Stimulated activated naive B cell treated with anti-CD40 and anti-IgM and Interleukin-4, amounts not matched to agents 10 μg/mL and 1 μg/mL and 100 μg/mL, for 72 hours (primary cell): ENCODE data around the gene SRRM3.
"Not testable (repeated sequence)": the region's sequence is repeated elsewhere in the genome, so short reads cannot be mapped to it uniquely, and the experiment has no call there.

Source experiments
- ATAC-seq, 2 donors: fragments of 150-1000 bp; cut with Tn5 transposase; replicated peaks; 2 replicates each; pipeline ENCODE4 v1.10.0; 2021; ENCODE audit warnings: moderate library complexity in 1 of 2
- DNase-seq: peaks from one replicate; pipeline ENCODE4 v3.0.0; 2021
- H3K27ac Mint-ChIP-seq: one replicate; pipeline ENCODE4 v1.8.0; 2022; ENCODE audit warnings: mild to moderate bottlenecking, mixed read lengths
- H3K27me3 Mint-ChIP-seq, 2 donors: one replicate each; pipeline ENCODE4 v1.8.0; 2022; ENCODE audit warnings: mixed read lengths in 2 of 2
- H3K36me3 Mint-ChIP-seq, 2 donors: one replicate each; pipeline ENCODE4 v1.8.0; 2022; ENCODE audit warnings: mixed read lengths in 2 of 2, mild to moderate bottlenecking in 1 of 2
- H3K4me1 Mint-ChIP-seq, 2 donors: one replicate each; pipeline ENCODE4 v1.8.0; 2022; ENCODE audit warnings: mixed read lengths in 2 of 2, mild to moderate bottlenecking in 1 of 2
- H3K4me3 Mint-ChIP-seq, 2 donors: one replicate each; pipeline ENCODE4 v1.8.0; 2022; ENCODE audit warnings: mild to moderate bottlenecking in 2 of 2, mixed read lengths in 2 of 2, moderate library complexity in 1 of 2
- H3K9me3 Mint-ChIP-seq, 2 donors: one replicate each; pipeline ENCODE4 v1.8.0; 2022; ENCODE audit warnings: mixed read lengths in 2 of 2, mild to moderate bottlenecking in 1 of 2

SRRM3 gene

GRCh38 chr7:76291351-76292212, 89.9 kb downstream of the SRRM3 start:
- peaks cover 11 to 26% of the 10 kb centered on the region in 2 donors for H3K4me1 Mint-ChIP-seq
- peak; percentile 86 to 89 for ATAC-seq
- H3K27ac Mint-ChIP-seq, result peak overlapping the region; percentile 70
- H3K9me3 Mint-ChIP-seq, result no peaks in the 10 kb centered on the region
- no peaks in the 10 kb centered on the region for H3K36me3 Mint-ChIP-seq
- DNase-seq, result peak; percentile 84
- peak overlapping the region; percentile 7 to 23 for H3K4me3 Mint-ChIP-seq
- peaks cover 9 to 19% of the 10 kb centered on the region in 2 donors for H3K27me3 Mint-ChIP-seq

- Mint-ChIP-seq H3K4me3 (peak overlapping the region; percentile 7 to 23), H3K9me3 (no peaks in the 10 kb centered on the region), H3K27me3 (peaks cover 6 to 21% of the 10 kb centered on the region in 2 donors), H3K27ac (peak overlapping the region; percentile 70), H3K36me3 (no peaks in the 10 kb centered on the region), H3K4me1 (peaks cover 11 to 26% of the 10 kb centered on the region in 2 donors)
- ATAC-seq (peak in 1 of 2 donors; percentile 3), DNase-seq (no peak)
Observed at GRCh38 chr7:76292213-76292573, 90.5 kb downstream of the SRRM3 start.

- not testable (repeated sequence) for DNase-seq, H3K4me3 Mint-ChIP-seq, H3K9me3 Mint-ChIP-seq, H3K36me3 Mint-ChIP-seq, H3K27ac Mint-ChIP-seq, ATAC-seq
- Mint-ChIP-seq H3K27me3 (peaks cover 6 to 17% of the 10 kb centered on the region in 2 donors), H3K4me1 (peaks cover 11 to 26% of the 10 kb centered on the region in 2 donors)
Observed at GRCh38 chr7:76292911-76293310, 91.2 kb downstream of the SRRM3 start.

- no peak for ATAC-seq
- Mint-ChIP-seq H3K36me3 (no peaks in the 10 kb centered on the region), H3K9me3 (no peaks in the 10 kb centered on the region), H3K4me3 (no peak overlapping the region), H3K27me3 (peaks cover 6 to 17% of the 10 kb centered on the region in 2 donors), H3K27ac (no peak overlapping the region), H3K4me1 (peaks cover 11 to 26% of the 10 kb centered on the region in 2 donors)
- no peak for DNase-seq
Observed at GRCh38 chr7:76293407-76293901, 91.8 kb downstream of the SRRM3 start.

GRCh38 chr7:76294344-76295024, 92.8 kb downstream of the SRRM3 start:
- no peaks in the 10 kb centered on the region for H3K36me3 Mint-ChIP-seq
- H3K4me3 Mint-ChIP-seq, result peak overlapping the region in 1 of 2 donors; percentile 41
- H3K27me3 Mint-ChIP-seq, result peaks cover 6 to 17% of the 10 kb centered on the region in 2 donors
- no peaks in the 10 kb centered on the region for H3K9me3 Mint-ChIP-seq
- H3K27ac Mint-ChIP-seq, result no peak overlapping the region
- ATAC-seq (peak; percentile 55 to 75), DNase-seq (peak; percentile 58)
- peaks cover 11 to 26% of the 10 kb centered on the region in 2 donors for H3K4me1 Mint-ChIP-seq

- H3K27ac Mint-ChIP-seq, result no peak overlapping the region
- no peak overlapping the region for H3K4me3 Mint-ChIP-seq
- peaks cover 0 to under 1% of the 10 kb centered on the region in 2 donors for H3K9me3 Mint-ChIP-seq
- peaks cover 6 to 17% of the 10 kb centered on the region in 2 donors for H3K4me1 Mint-ChIP-seq
- H3K27me3 Mint-ChIP-seq, result peaks cover 7 to 9% of the 10 kb centered on the region in 2 donors
- DNase-seq (no peak), ATAC-seq (no peak)
- peaks cover 0 to under 1% of the 10 kb centered on the region in 2 donors for H3K36me3 Mint-ChIP-seq
Observed at GRCh38 chr7:76296743-76297740, 95.3 kb downstream of the SRRM3 start.

- Mint-ChIP-seq H3K9me3 (peaks cover 3 to 4% of the 10 kb centered on the region in 2 donors), H3K4me1 (peaks cover 12 to 22% of the 10 kb centered on the region in 2 donors), H3K4me3 (no peak overlapping the region), H3K27ac (no peak overlapping the region), H3K27me3 (peaks cover 3 to 5% of the 10 kb centered on the region in 2 donors), H3K36me3 (peaks cover 2 to 12% of the 10 kb centered on the region in 2 donors)
- DNase-seq (no peak), ATAC-seq (no peak)
Observed at GRCh38 chr7:76300166-76300731, 98.6 kb downstream of the SRRM3 start.

GRCh38 chr7:76301000-76301399, 99.3 kb downstream of the SRRM3 start:
- DNase-seq (no peak), ATAC-seq (no peak)
- H3K27ac Mint-ChIP-seq, result no peak overlapping the region
- H3K27me3 Mint-ChIP-seq, result peaks cover 3 to 5% of the 10 kb centered on the region in 2 donors
- H3K36me3 Mint-ChIP-seq, result peaks cover 2 to 12% of the 10 kb centered on the region in 2 donors
- peaks cover 3 to 4% of the 10 kb centered on the region in 2 donors for H3K9me3 Mint-ChIP-seq
- peaks cover 12 to 18% of the 10 kb centered on the region in 2 donors for H3K4me1 Mint-ChIP-seq
- no peak overlapping the region for H3K4me3 Mint-ChIP-seq

GRCh38 chr7:76302347-76303201, 100.9 kb downstream of the SRRM3 start, which contains the start of gene HSPB1:
HSPB1 (plus strand) TSS chr7:76302673; CDS start chr7:76302713, 40 bp downstream.
- H3K27ac Mint-ChIP-seq, result peak within 1 kb of the TSS; percentile 93
- H3K4me1 Mint-ChIP-seq, result peaks cover 12 to 18% of the 10 kb centered on the region in 2 donors
- ATAC-seq (peak; percentile 79 to 80), DNase-seq (peak; percentile 74)
- H3K36me3 Mint-ChIP-seq, result peaks cover 2 to 12% of the 10 kb centered on the region in 2 donors
- peak within 1 kb of the TSS; percentile 89 to 90 for H3K4me3 Mint-ChIP-seq
- H3K9me3 Mint-ChIP-seq, result peaks cover 3 to 4% of the 10 kb centered on the region in 2 donors
- peaks cover 0 to 5% of the 10 kb centered on the region in 2 donors for H3K27me3 Mint-ChIP-seq

- Mint-ChIP-seq H3K27me3 (peaks cover 0 to 5% of the 10 kb centered on the region in 2 donors), H3K27ac (peak overlapping the region; percentile 93), H3K9me3 (peaks cover 3 to 4% of the 10 kb centered on the region in 2 donors), H3K4me1 (peaks cover 12 to 18% of the 10 kb centered on the region in 2 donors), H3K36me3 (peaks cover 2 to 12% of the 10 kb centered on the region in 2 donors), H3K4me3 (peak overlapping the region; percentile 89 to 90)
- ATAC-seq (peak; percentile 56 to 58), DNase-seq (peak; percentile 64)
Observed at GRCh38 chr7:76303202-76304147, 101.8 kb downstream of the SRRM3 start.

- H3K27ac Mint-ChIP-seq, result no peak overlapping the region
- peaks cover 0 to 5% of the 10 kb centered on the region in 2 donors for H3K27me3 Mint-ChIP-seq
- ATAC-seq (no peak), DNase-seq (no peak)
- no peak overlapping the region for H3K4me3 Mint-ChIP-seq
- peaks cover 2 to 12% of the 10 kb centered on the region in 2 donors for H3K36me3 Mint-ChIP-seq
- H3K9me3 Mint-ChIP-seq, result peaks cover 3 to 4% of the 10 kb centered on the region in 2 donors
- peaks cover 12 to 18% of the 10 kb centered on the region in 2 donors for H3K4me1 Mint-ChIP-seq
Observed at GRCh38 chr7:76304888-76305375, 103.2 kb downstream of the SRRM3 start.
